ENCODE results near the gene MYO9B.

- TF ChIP-seq CTCF (IDR thresholded peaks at IDR 0.05; ENCODE audit: insufficient read depth, low read length, poor library complexity, severe bottlenecking) (no peak), EZH2phosphoT487 (conservative IDR thresholded peaks at IDR 0.05; ENCODE audit: low read length) (no peak)
Observed at GRCh38 chr19:17095141-17095919, 19.8 kb downstream of the MYO9B start.
